GM12891 (cell line): ENCODE results near the gene RTL5.

Source experiments
- DNase-seq: peaks from one replicate; pipeline ENCODE4 v3.0.0; 2011; ENCODE audit warnings: low spot score; ENCODE audit not compliant: insufficient read length
- FAIRE-seq: peaks from 2 replicates; lab custom pipeline; 2011; peaks lifted over from hg19 to GRCh38; lab: Jason Lieb, UNC
- PAX5 ChIP-seq: IDR thresholded peaks from 2 replicates; pipeline ENCODE4 v1.6.1; 2011; ENCODE audit warnings: low read length, moderate library complexity, mild to moderate bottlenecking; ENCODE audit not compliant: insufficient read depth, severe bottlenecking
- POLR2A ChIP-seq: IDR thresholded peaks from 2 replicates; pipeline ENCODE4 v1.6.1; 2011; ENCODE audit warnings: low read depth, low read length, control low read depth
- POLR2AphosphoS5 ChIP-seq: IDR thresholded peaks from 2 replicates; pipeline ENCODE4 v1.6.1; 2011; ENCODE audit warnings: low read depth, low read length, control low read depth
- POU2F2 ChIP-seq: IDR thresholded peaks from 2 replicates; pipeline ENCODE4 v1.6.1; 2011; ENCODE audit warnings: low read depth, mild to moderate bottlenecking, control low read depth, low read length, moderate library complexity
- SPI1 ChIP-seq: IDR thresholded peaks from 2 replicates; pipeline ENCODE4 v1.6.1; 2011; ENCODE audit warnings: low read depth, low read length, control low read depth
- TAF1 ChIP-seq: IDR thresholded peaks from 2 replicates; pipeline ENCODE4 v1.6.1; 2011; ENCODE audit warnings: low read depth, low read length, control low read depth

The RTL5 gene

DNA sequence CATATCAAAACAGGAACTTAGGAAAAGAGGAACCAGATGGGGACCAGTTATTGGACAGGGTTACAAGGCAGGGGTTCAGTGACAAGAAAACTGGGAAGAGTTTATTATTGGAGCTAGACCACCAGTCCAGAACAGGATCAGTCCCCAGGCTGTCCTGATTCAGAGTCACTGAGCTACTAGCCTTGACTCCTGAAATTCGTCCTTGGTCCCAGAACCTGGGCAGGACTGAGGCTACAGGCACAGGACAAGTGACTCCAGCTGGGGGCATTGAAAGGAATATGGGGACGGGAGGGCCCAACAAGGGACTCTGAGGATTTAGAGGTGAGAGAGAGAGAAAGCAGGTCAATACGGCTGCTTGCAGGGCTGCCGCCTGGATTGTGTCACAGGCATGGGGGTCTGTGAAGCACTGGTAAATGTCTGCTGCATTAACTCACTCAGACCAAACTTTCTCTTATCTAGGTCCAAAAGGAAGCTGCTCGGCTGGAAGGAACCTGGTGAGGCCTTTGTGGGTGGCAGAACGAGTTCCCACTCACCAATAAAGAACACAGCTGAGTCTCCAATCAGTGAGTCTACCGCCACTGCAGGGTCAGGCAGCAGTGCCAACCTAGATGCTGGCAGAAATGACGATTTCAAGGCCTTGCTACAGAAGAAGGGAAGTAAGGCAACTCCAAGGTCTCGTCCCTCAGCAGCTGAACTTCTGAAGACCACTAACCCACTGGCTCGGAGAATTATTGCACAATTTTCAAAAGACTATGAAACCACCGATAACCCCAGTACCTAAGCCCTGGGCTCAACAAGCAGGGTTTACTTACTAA lies 11.3 kb upstream of the RTL5 start:
- FAIRE-seq (peak; percentile 48), DNase-seq (no peak)
- no peak for TF ChIP-seq SPI1
- no peak for TF ChIP-seq PAX5
- TF ChIP-seq POLR2A: no peak
- no peak for TF ChIP-seq POLR2AphosphoS5
- TF ChIP-seq TAF1: no peak
- no peak for TF ChIP-seq POU2F2

DNA sequence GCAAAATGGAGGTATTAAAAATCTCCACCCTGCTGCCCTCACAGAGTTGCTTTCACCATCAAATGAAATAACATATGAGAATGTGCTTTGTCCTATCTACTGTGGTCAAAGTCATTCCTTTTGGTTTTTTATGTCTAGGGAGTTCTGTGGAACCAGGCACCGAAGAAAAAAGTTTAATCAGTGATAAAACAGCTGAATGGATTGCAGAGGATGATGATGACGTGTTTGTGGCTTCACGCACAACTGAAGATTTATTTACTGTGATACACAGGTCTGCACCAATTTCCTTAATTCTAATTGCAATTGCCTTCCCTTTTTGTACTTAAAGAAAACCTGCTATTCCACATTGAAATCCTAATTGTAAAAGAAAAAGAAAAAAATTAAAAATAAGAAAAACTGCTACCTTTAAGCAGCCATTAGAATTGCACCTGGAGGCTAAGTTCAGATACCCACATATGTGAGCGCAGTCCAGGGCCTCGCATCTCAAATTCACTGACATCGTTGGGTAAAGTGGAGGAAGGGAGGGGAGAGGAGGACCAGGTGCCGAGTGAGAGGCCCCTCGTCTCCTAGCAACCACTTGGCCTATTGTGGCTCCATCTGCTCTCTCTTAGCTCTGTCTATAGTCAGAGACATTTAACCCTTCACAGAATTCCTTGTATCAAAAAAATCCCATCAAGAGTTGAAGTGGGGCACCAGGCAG lies 10.5 kb upstream of the RTL5 start:
- TF ChIP-seq TAF1: no peak
- no peak for TF ChIP-seq POLR2A
- no peak for TF ChIP-seq PAX5
- TF ChIP-seq SPI1: no peak
- TF ChIP-seq POLR2AphosphoS5: no peak
- no peak for TF ChIP-seq POU2F2
- DNase-seq: no peak
- FAIRE-seq: no peak

DNA sequence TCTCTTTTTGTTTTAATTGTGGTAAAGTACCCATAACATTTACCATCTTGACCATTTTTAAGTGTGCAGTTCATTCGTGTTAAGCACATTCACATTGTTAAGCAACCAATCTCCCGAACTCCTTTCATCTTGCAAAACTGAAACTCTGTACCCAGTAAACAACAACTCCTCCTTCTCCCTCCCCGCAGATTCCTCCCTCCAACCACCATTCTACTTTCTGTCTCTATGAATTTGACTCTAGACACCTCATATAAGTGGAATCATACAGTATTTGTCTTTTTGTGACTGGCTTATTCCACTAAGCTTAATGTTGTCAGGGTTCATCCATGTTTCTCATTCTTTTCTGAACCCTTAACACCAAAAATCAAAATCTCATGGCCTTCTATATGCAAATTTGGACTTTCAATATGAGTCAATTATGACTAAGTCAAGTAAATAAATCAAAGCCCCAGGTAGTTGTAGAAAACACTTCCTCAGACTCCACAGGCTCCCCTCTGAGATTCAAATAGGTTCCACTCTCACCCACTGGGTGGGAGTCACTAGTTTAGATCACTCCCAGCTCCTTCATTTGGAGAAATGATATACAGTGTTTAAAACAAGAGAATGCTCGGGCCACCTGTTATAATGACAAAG lies 9.8 kb upstream of the RTL5 start:
- FAIRE-seq: peak; percentile 94
- TF ChIP-seq POLR2A (no peak), POLR2AphosphoS5 (no peak), TAF1 (no peak), SPI1 (peak; percentile 52), PAX5 (no peak), POU2F2 (peak; percentile 81)
- no peak for DNase-seq

DNA sequence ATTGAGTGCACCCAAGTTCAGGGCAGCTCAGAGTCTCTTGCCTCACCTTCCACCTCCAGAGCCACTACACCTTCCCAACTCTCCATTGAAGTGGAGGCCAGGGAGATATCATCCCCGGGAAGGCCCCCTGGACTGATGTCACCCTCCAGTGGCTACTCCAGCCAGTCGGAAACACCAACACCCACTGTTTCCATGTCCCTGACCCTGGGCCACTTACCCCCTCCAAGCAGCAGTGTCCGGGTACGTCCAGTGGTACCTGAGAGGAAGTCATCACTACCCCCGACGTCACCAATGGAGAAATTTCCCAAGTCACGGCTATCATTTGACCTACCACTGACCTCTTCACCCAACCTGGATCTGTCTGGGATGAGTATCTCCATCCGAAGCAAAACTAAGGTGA lies 7.8 kb upstream of the RTL5 start:
- DNase-seq (no peak), FAIRE-seq (no peak)
- no peak for TF ChIP-seq PAX5
- TF ChIP-seq POU2F2: no peak
- no peak for TF ChIP-seq POLR2A

DNA sequence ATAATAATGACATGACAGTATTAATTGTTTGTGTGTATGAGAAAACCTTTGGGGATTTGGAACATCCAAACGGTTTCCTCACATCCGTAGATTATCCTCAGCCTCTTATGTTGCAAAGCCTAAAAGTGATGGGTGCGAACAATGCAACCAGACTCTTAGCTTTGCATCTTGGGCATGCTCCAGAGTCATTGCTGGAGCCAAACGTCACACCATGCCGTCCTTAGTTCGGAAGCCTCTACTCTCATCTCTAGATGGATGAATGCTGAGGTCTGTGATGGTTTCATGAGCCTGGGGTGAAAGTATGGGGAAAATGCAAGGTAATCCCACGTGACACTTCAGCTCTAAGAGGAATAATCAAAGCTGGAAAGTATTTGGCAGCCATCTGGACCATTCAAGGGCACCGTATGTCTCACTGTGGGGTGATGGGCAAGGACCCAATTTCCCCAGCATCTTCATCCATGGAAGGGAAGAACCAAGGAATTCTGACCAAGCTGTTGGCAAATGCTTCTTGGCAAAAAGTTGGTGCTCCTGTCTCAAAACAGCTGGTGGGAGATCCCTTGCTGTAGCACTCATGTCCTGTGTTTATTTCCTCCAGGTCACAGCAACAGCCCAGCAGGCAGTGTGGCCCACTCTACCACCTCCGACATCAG lies 6.3 kb upstream of the RTL5 start:
- DNase-seq: no peak
- TF ChIP-seq POLR2AphosphoS5 (no peak), PAX5 (no peak), TAF1 (no peak), SPI1 (no peak), POLR2A (no peak), POU2F2 (no peak)
- FAIRE-seq: no peak

DNA sequence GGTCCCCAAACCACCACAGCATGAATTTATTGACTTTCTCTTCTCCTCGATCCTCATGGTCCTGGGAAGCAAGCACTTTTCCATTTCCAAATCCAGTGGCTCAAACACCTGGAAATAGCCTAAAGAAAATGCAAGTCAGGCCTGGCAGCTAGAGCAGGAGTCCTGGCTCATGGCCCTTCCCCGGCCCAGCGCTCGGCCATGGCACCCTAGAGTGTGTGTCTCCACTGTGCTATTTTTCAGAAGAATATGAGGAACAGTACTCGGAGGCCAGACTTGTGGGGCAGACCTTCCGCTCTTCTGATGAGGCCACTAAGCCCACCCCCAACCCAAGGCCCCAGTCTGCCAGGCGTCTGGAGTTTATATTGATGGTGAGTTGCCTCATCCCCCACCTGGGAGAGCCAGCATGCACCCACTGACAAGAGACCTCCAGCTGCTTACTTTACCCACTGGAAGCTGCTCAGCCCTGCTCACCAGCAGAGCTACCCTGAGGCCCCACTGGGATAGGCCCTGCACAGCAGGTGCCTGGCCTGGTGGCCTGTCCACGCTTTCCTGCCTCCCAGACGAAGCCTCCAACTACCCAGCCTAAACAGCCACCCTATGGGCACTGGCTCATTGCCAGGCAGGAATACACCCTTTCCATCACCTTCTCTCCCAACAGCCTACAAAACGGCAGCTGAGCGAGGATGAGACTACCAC lies 2.3 kb upstream of the RTL5 start:
- DNase-seq (no peak), FAIRE-seq (no peak)
- no peak for TF ChIP-seq POU2F2
- TF ChIP-seq SPI1: no peak
- TF ChIP-seq PAX5: no peak
- TF ChIP-seq TAF1: no peak
- no peak for TF ChIP-seq POLR2AphosphoS5
- no peak for TF ChIP-seq POLR2A

DNA sequence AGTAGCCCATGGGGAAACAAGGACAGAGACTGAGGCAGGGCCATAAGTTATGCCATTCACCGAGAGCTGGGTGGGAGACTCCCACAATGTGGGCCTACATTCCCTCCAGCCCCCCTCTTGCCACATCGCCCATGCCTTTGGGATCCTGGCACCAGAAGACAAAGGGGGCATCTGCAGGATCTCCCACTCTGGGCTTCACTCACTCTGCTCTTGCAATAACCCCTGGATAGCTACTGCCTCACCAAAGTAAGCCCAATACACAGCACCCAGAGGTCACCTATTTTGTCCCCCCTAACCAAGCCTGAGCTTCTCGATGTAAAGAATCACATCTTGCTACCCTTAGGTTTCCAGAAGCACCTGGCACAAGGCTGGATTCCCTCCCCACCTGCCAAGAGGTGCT lies 741 bp upstream of the RTL5 start:
- FAIRE-seq (no peak), DNase-seq (no peak)
- TF ChIP-seq POLR2AphosphoS5 (no peak), POLR2A (no peak), SPI1 (no peak), PAX5 (no peak), POU2F2 (no peak), TAF1 (no peak)

DNA sequence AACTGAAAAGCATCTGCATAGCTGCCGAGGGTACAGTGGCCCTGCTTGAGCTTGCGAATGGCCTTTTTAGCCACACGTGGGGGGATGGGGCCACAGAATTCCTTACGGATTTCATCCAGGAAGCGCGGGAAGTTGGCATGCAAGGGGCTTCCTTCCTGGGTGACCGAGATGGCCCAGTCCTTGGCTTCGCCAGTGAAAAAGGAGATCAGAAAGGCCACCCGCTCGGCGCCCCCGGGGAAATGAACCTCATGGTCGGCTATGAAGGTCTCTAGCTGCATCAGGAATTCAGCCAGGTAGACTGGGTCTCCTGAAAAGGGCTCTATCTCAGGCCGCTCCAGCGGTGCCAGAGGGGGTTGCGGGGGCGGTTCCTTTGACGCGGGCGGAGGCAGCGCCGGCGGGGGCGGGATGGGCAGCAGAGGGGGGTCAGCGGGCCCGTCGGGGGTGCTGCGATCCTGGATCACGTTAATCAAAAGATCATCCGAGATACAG lies 909 bp downstream of the RTL5 start:
- no peak for DNase-seq
- FAIRE-seq: no peak
- TF ChIP-seq TAF1 (no peak), SPI1 (no peak), POLR2AphosphoS5 (no peak), POLR2A (no peak), POU2F2 (no peak), PAX5 (no peak)
